ENCODE measurements around the gene MEIS3. TPM values are rescaled to one million over a fixed set of nuclear protein-coding genes. Genes with fewer than 3 reads are reported as not detected.

MEIS3 gene
- polyA plus RNA-seq, 1 of the 3 experiments (the other 2 are of a cell fraction), result 69.8 TPM

GRCh38 chr19:47398707-47399597 lies 20.4 kb downstream of the MEIS3 start:
- Histone ChIP-seq H3K27me3 (ENCODE audit: insufficient read depth) (no peaks in the 10 kb centered on the region), H3K27ac (ENCODE audit: low read depth in 2 of 2, low read length in 1 of 2) (no peak overlapping the region), H3K4me3 (ENCODE audit: low read depth in 2 of 2, low read length in 1 of 2) (no peak overlapping the region), H3K36me3 (replicated peaks in 1 of 2; ENCODE audit: control insufficient read depth in 1 of 2, insufficient read depth in 2 of 2, low read length in 1 of 2) (no peaks in the 10 kb centered on the region), H3K9me3 (no peaks in the 10 kb centered on the region), H3K4me2 (no peak overlapping the region), H4K20me1 (ENCODE audit: insufficient read depth) (no peaks in the 10 kb centered on the region), H3K79me2 (ENCODE audit: insufficient read depth) (no peaks in the 10 kb centered on the region), H3K4me1 (ENCODE audit: control insufficient read depth in 1 of 2, insufficient read depth in 2 of 2, low read depth in 1 of 2, low read length in 1 of 2) (peaks cover 0 to 7% of the 10 kb centered on the region in 2 experiments; a peak in 1 of 4 replicates), H3F3A (replicated peaks; ENCODE audit: insufficient read depth) (no peaks in the 10 kb centered on the region), H3K9me2 (no peaks in the 10 kb centered on the region), H3K9ac (no peak overlapping the region), H2AFZ (ENCODE audit: low read depth) (no peak overlapping the region)
- CTCF ChIA-PET, result interaction anchor here (0.8 to 5.6 kb wide), 4 partner anchors 8 to 299 kb away, joined by 3 to 38 read pairs (median 7); partner anchors contain the start of gene DHX34
- TF ChIP-seq SMC3 (IDR thresholded peaks at IDR 0.05; ENCODE audit: low read depth, low read length) (no peak), TAF1 (IDR thresholded peaks at IDR 0.05; ENCODE audit: borderline replicate concordance, low read depth, low read length) (no peak), REST (IDR thresholded peaks at IDR 0.05; ENCODE audit: low read depth, low read length) (no peak), RFX5 (IDR thresholded peaks at IDR 0.05; ENCODE audit: low read length) (no peak), TCF12 (IDR thresholded peaks at IDR 0.05) (no peak), EZH2phosphoT487 (IDR thresholded peaks at IDR 0.05; ENCODE audit: borderline replicate concordance, low read depth) (no peak), RAD21 (IDR thresholded peaks at IDR 0.05; ENCODE audit: low read length) (no peak), NFIC (IDR thresholded peaks at IDR 0.05; ENCODE audit: borderline replicate concordance) (no peak)
- TF ChIP-seq, protein P1, sequence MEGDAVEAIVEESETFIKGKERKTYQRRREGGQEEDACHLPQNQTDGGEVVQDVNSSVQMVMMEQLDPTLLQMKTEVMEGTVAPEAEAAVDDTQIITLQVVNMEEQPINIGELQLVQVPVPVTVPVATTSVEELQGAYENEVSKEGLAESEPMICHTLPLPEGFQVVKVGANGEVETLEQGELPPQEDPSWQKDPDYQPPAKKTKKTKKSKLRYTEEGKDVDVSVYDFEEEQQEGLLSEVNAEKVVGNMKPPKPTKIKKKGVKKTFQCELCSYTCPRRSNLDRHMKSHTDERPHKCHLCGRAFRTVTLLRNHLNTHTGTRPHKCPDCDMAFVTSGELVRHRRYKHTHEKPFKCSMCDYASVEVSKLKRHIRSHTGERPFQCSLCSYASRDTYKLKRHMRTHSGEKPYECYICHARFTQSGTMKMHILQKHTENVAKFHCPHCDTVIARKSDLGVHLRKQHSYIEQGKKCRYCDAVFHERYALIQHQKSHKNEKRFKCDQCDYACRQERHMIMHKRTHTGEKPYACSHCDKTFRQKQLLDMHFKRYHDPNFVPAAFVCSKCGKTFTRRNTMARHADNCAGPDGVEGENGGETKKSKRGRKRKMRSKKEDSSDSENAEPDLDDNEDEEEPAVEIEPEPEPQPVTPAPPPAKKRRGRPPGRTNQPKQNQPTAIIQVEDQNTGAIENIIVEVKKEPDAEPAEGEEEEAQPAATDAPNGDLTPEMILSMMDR (IDR thresholded peaks at IDR 0.05), result no peak
- TF ChIP-seq, protein P2, sequence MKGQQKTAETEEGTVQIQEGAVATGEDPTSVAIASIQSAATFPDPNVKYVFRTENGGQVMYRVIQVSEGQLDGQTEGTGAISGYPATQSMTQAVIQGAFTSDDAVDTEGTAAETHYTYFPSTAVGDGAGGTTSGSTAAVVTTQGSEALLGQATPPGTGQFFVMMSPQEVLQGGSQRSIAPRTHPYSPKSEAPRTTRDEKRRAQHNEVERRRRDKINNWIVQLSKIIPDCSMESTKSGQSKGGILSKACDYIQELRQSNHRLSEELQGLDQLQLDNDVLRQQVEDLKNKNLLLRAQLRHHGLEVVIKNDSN (IDR thresholded peaks at IDR 0.05; ENCODE audit: borderline replicate concordance, low read depth), result no peak
- TF ChIP-seq, protein P3, sequence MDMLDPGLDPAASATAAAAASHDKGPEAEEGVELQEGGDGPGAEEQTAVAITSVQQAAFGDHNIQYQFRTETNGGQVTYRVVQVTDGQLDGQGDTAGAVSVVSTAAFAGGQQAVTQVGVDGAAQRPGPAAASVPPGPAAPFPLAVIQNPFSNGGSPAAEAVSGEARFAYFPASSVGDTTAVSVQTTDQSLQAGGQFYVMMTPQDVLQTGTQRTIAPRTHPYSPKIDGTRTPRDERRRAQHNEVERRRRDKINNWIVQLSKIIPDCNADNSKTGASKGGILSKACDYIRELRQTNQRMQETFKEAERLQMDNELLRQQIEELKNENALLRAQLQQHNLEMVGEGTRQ (IDR thresholded peaks at IDR 0.05; ENCODE audit: borderline replicate concordance, low read depth, low read length), result no peak
- TF ChIP-seq, protein P4, sequence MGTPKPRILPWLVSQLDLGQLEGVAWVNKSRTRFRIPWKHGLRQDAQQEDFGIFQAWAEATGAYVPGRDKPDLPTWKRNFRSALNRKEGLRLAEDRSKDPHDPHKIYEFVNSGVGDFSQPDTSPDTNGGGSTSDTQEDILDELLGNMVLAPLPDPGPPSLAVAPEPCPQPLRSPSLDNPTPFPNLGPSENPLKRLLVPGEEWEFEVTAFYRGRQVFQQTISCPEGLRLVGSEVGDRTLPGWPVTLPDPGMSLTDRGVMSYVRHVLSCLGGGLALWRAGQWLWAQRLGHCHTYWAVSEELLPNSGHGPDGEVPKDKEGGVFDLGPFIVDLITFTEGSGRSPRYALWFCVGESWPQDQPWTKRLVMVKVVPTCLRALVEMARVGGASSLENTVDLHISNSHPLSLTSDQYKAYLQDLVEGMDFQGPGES (IDR thresholded peaks at IDR 0.05; ENCODE audit: low read depth, low read length), result no peak
- POLR2A ChIA-PET, result no interaction called here
- no peak for DNase-seq
- 71% methylated on average over 24 of the region's 24 CpGs for WGBS (ENCODE audit: low lambda C conversion rate)

Data from SK-N-SH (cell line).